Breast epithelium (tissue), 3 donors: Measurements from ENCODE around the gene GREB1L.

ENCODE experiments used
- CTCF ChIP-seq, 3 donors: fragments of 450-650 bp; IDR thresholded peaks; one replicate each; pipeline ENCODE4 v1.5.1; 2016 to 2017; ENCODE audit warnings: antibody characterized with exemption in 3 of 3, mild to moderate bottlenecking in 3 of 3, moderate library complexity in 3 of 3
- POLR2A ChIP-seq: fragments of 450-650 bp; IDR thresholded peaks from one replicate; pipeline ENCODE4 v1.6.1; 2016; ENCODE audit warnings: antibody characterized with exemption, mild to moderate bottlenecking, moderate library complexity
- POLR2AphosphoS5 ChIP-seq, 3 donors: sonication (generic); formaldehyde crosslinking; IDR thresholded peaks; one replicate each; pipeline ENCODE4 v1.6.1; 2017; ENCODE audit warnings: antibody characterized with exemption in 3 of 3

GRCh38 chr18:21265971-21266673, 24.1 kb downstream of the GREB1L start:
- TF ChIP-seq POLR2AphosphoS5 (IDR thresholded peaks at IDR 0.05) (no peak), CTCF (IDR thresholded peaks at IDR 0.05) (no peak), POLR2A (no peak)
